Ishikawa (cell line): ENCODE measurements around the gene AMPH.

Source experiments
- CEBPB ChIP-seq: IDR thresholded peaks from 2 replicates; pipeline ENCODE4 v1.6.1; 2012
- EGR1 ChIP-seq: IDR thresholded peaks from 2 replicates; pipeline ENCODE4 v1.6.1; 2012
- EP300 ChIP-seq: IDR thresholded peaks from 2 replicates; pipeline ENCODE4 v1.6.1; 2012; ENCODE audit warnings: borderline replicate concordance
- FOXM1 ChIP-seq: IDR thresholded peaks from 2 replicates; pipeline ENCODE4 v1.6.1; 2012; ENCODE audit warnings: low read depth, borderline replicate concordance
- MAX ChIP-seq: IDR thresholded peaks from 2 replicates; pipeline ENCODE4 v1.6.1; 2012
- NFIC ChIP-seq: IDR thresholded peaks from 2 replicates; pipeline ENCODE4 v1.6.1; 2012
- RAD21 ChIP-seq: IDR thresholded peaks from 2 replicates; pipeline ENCODE4 v1.6.1; 2012; ENCODE audit warnings: low read depth
- REST ChIP-seq: IDR thresholded peaks from 2 replicates; pipeline ENCODE4 v1.6.1; 2012; ENCODE audit warnings: low read depth, mild to moderate bottlenecking
- TAF1 ChIP-seq: IDR thresholded peaks from 2 replicates; pipeline ENCODE4 v1.6.1; 2012; ENCODE audit warnings: low read depth, mild to moderate bottlenecking
- USF1 ChIP-seq: IDR thresholded peaks from 2 replicates; pipeline ENCODE4 v1.6.1; 2012
- YY1 ChIP-seq: IDR thresholded peaks from 2 replicates; pipeline ENCODE4 v1.6.1; 2012; ENCODE audit warnings: low read depth
- ZBTB7A ChIP-seq: IDR thresholded peaks from 2 replicates; pipeline ENCODE4 v1.6.1; 2012; ENCODE audit warnings: low read depth

GRCh38 chr7:38504684-38505083, 126.5 kb downstream of the AMPH start:
- TF ChIP-seq EP300 (no peak), CEBPB (no peak), YY1 (no peak), USF1 (no peak), MAX (no peak), EGR1 (no peak), ZBTB7A (no peak), TAF1 (no peak), REST (no peak), RAD21 (no peak), FOXM1 (no peak), NFIC (no peak)
